GM13977 (cell line): ENCODE data around the gene AS3MT.

Experiments used
- DNase-seq: peaks from one replicate; pipeline ENCODE4 v3.0.0; 2012; ENCODE audit warnings: low spot score
- CTCF ChIP-seq: IDR thresholded peaks from 2 replicates; pipeline ENCODE4 v1.5.1; 2012; ENCODE audit warnings: mild to moderate bottlenecking, control low read depth; ENCODE audit not compliant: insufficient read depth; ENCODE audit errors: extremely low read depth, missing control alignments
- in situ Hi-C: fragments of 300-500 bp; cut with MboI; formaldehyde crosslinking; loops from one replicate; pipeline ENCODE4 v1.12.0; 2022; ENCODE audit warnings: low sequenced_read_pairs, low pct_unique_long_range_greater_than_20kb, mixed read lengths, inconsistent platforms; ENCODE audit not compliant: unreplicated experiment

AS3MT gene

GRCh38 chr10:102930720-102931119 lies 61.5 kb downstream of the AS3MT start:
- in situ Hi-C loops: no loop called here
- TF ChIP-seq CTCF: no peak
- DNase-seq: no peak

GRCh38 chr10:102931643-102932042 lies 62.4 kb downstream of the AS3MT start:
- in situ Hi-C loops: no loop called here
- DNase-seq: no peak
- no peak for TF ChIP-seq CTCF

- TF ChIP-seq CTCF: no peak
Measured at GRCh38 chr10:102935505-102935904, 66.2 kb downstream of the AS3MT start.

GRCh38 chr10:102935939-102936605 lies 66.8 kb downstream of the AS3MT start:
- in situ Hi-C loops: no loop called here

More at GRCh38 chr10:102935505-102935904, 66.2 kb downstream of the AS3MT start:
- in situ Hi-C loops: no loop called here
- DNase-seq: no peak

GRCh38 chr10:102941401-102941800 lies 72.1 kb downstream of the AS3MT start:
- TF ChIP-seq CTCF: no peak
- in situ Hi-C loops: no loop called here
- DNase-seq: no peak

More at GRCh38 chr10:102935939-102936605, 66.8 kb downstream of the AS3MT start:
- DNase-seq: no peak
- no peak for TF ChIP-seq CTCF

- in situ Hi-C loops: no loop called here
- DNase-seq: no peak
- TF ChIP-seq CTCF: no peak
Measured at GRCh38 chr10:102945449-102945848, 76.2 kb downstream of the AS3MT start.
